ENCODE measurements around the gene ACTR3C.
"Not testable (repeated sequence)": the region's sequence is repeated elsewhere in the genome, so short reads cannot be mapped to it uniquely, and the experiment has no call there.

DNA sequence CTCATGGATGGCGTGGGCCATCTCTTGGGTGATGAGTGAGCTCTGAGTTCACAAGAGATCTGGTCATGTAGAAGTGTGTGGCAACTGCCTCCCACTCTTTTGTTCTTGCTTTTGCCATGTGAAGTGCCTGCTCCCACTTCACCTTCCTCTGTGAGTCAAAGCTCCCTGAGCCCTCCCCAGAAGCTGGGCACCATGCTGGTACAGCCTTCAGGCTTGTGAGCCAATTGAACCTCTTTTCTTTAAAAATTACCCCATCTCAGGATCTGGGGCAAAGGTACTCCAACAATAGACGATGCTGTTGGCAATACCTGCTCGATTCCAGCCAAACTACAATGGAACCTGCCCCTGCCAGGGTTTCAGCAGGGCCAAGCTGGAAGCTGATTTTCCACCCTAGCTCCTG, 75.6 kb downstream of the ACTR3C start:
- TF ChIP-seq, protein P1, sequence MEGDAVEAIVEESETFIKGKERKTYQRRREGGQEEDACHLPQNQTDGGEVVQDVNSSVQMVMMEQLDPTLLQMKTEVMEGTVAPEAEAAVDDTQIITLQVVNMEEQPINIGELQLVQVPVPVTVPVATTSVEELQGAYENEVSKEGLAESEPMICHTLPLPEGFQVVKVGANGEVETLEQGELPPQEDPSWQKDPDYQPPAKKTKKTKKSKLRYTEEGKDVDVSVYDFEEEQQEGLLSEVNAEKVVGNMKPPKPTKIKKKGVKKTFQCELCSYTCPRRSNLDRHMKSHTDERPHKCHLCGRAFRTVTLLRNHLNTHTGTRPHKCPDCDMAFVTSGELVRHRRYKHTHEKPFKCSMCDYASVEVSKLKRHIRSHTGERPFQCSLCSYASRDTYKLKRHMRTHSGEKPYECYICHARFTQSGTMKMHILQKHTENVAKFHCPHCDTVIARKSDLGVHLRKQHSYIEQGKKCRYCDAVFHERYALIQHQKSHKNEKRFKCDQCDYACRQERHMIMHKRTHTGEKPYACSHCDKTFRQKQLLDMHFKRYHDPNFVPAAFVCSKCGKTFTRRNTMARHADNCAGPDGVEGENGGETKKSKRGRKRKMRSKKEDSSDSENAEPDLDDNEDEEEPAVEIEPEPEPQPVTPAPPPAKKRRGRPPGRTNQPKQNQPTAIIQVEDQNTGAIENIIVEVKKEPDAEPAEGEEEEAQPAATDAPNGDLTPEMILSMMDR (IDR thresholded peaks at IDR 0.05; ENCODE audit: insufficient read depth, low read length, poor library complexity, severe bottlenecking) = not testable (repeated sequence)
- not testable (repeated sequence) for TF ChIP-seq EZH2phosphoT487 (conservative IDR thresholded peaks at IDR 0.05; ENCODE audit: low read length)

All from SU-DHL-6 (cell line).